HCT116 (cell line): Measurements from ENCODE around the gene ARSK. TPM values are rescaled to one million over a fixed set of nuclear protein-coding genes. Genes with fewer than 3 reads are reported as not detected.

Experiments used
- ATAC-seq: fragments of 200-7000 bp; cut with Tn5 transposase; 2 replicates; pipeline ENCODE4 v1.9.1; 2020; ENCODE audit warnings: mild to moderate bottlenecking, moderate library complexity
- BruUV-seq: library from RNA; stranded (reverse); fragments of 400-500 nt; replicated peaks from 2 replicates; lab custom pipeline; 2021; lab: Mats Ljungman, UMichigan
- CTCF ChIA-PET: fragments of 300-600 bp; sonication (Branson Sonifier 250); formaldehyde crosslinking; loops from one replicate; lab custom pipeline; 2021; ENCODE audit warnings: antibody characterized with exemption; lab: Charles Lee
- POLR2A ChIA-PET: fragments of 300-600, 350-600 bp; sonication (Branson Sonifier 250); formaldehyde crosslinking; loops from one replicate; lab custom pipeline; 2021; ENCODE audit warnings: antibody characterized with exemption; lab: Charles Lee
- RAD21 ChIA-PET, 2 experiments: fragments of 300-600 bp; sonication (Branson Sonifier 250); formaldehyde crosslinking; loops; one replicate each; lab custom pipeline; 2023; ENCODE audit warnings: low total read pairs in 2 of 2; ENCODE audit not compliant: uncharacterized antibody in 2 of 2, unreplicated experiment in 2 of 2, low non-redundant PET in 1 of 2; lab: Charles Lee
- DNase-seq: peaks from one replicate; pipeline ENCODE4 v3.0.0-alpha.2; 2010; ENCODE audit warnings: low read depth, low spot score
- H2AFZ ChIP-seq: fragments of 200-600 bp; shearing (Covaris generic), sonication (generic); 2 replicates; pipeline ENCODE4 v1.6.1; 2017; ENCODE audit warnings: low read depth, mixed run types, mixed read lengths, antibody characterized with exemption, low read length; ENCODE audit not compliant: poor library complexity, severe bottlenecking
- H3K27ac ChIP-seq: 2 replicates; pipeline ENCODE4 v1.5.1; 2012; ENCODE audit warnings: low read depth, low read length
- H3K27me3 ChIP-seq: fragments of 200-600 bp; sonication (generic); 2 replicates; pipeline ENCODE4 v1.6.1; 2016; ENCODE audit warnings: mixed run types, low read length, mixed read lengths; ENCODE audit not compliant: insufficient read depth
- H3K36me3 ChIP-seq, 2 experiments: fragments of 200-500 bp in 1 of 2; fragments of 200-600 bp in 1 of 2; sonication (Bioruptor generic) in 1 of 2; sonication (generic) in 1 of 2; 2 replicates each; pipeline versions ENCODE4 v1.5.1 to v1.6.1; 2014 to 2016; ENCODE audit warnings: low read length in 2 of 2, inconsistent platforms in 1 of 2, mixed read lengths in 1 of 2, mixed run types in 1 of 2; ENCODE audit not compliant: insufficient read depth in 2 of 2, control insufficient read depth in 1 of 2
- H3K4me1 ChIP-seq, 2 experiments: fragments of 200-600 bp in 1 of 2; sonication (generic) in 1 of 2; 2 replicates each; pipeline versions ENCODE4 v1.5.1 to v1.6.1; 2012 to 2017; ENCODE audit warnings: low read length in 2 of 2, inconsistent platforms in 1 of 2, mild to moderate bottlenecking in 1 of 2, mixed read lengths in 1 of 2, mixed run types in 1 of 2, moderate library complexity in 1 of 2; ENCODE audit not compliant: insufficient read depth in 2 of 2, control insufficient read depth in 1 of 2
- H3K4me2 ChIP-seq: fragments of 200-600 bp; sonication (generic); 2 replicates; pipeline ENCODE4 v1.6.1; 2017; ENCODE audit warnings: mixed run types, low read length, mixed read lengths
- H3K4me3 ChIP-seq, 2 experiments: fragments of 200-600 bp in 1 of 2; sonication (generic) in 1 of 2; replicated peaks in 1 of 2; 2 replicates each; pipeline ENCODE4 v1.5.1; 2011 to 2016; ENCODE audit warnings: low read length in 2 of 2, control low read depth in 1 of 2, low read depth in 1 of 2, mild to moderate bottlenecking in 1 of 2, mixed read lengths in 1 of 2, mixed run types in 1 of 2
- H3K79me2 ChIP-seq: fragments of 200-600 bp; sonication (generic); 2 replicates; pipeline ENCODE4 v1.6.1; 2017; ENCODE audit warnings: mild to moderate bottlenecking, mixed run types, low read length, moderate library complexity, mixed read lengths; ENCODE audit not compliant: insufficient read depth
- H3K9ac ChIP-seq: fragments of 200-600 bp; sonication (generic); 2 replicates; pipeline ENCODE4 v1.6.1; 2016; ENCODE audit warnings: low read length, mixed read lengths
- H3K9me2 ChIP-seq: fragments of 200-600 bp; sonication (generic), shearing (Covaris generic); 2 replicates; pipeline ENCODE4 v1.6.1; 2017; ENCODE audit warnings: mixed run types, mild to moderate bottlenecking, moderate library complexity; ENCODE audit not compliant: insufficient read depth
- H3K9me3 ChIP-seq, 2 experiments: fragments of 200-500 bp in 1 of 2; fragments of 200-600 bp in 1 of 2; sonication (Bioruptor generic) in 1 of 2; sonication (generic) in 1 of 2; 2 replicates each; pipeline ENCODE4 v1.6.1; 2014 to 2017; ENCODE audit warnings: low read length in 2 of 2, mixed read lengths in 2 of 2, inconsistent platforms in 1 of 2, low read depth in 1 of 2, mild to moderate bottlenecking in 1 of 2, mixed run types in 1 of 2, moderate library complexity in 1 of 2; ENCODE audit not compliant: control insufficient read depth in 1 of 2, insufficient read depth in 1 of 2
- H4K20me1 ChIP-seq: fragments of 200-600 bp; sonication (generic), shearing (Covaris generic); 2 replicates; pipeline ENCODE4 v1.6.1; 2017; ENCODE audit warnings: mixed run types, mild to moderate bottlenecking, moderate library complexity; ENCODE audit not compliant: insufficient read depth
- ELF1 ChIP-seq: IDR thresholded peaks from 2 replicates; pipeline ENCODE4 v1.6.1; 2012; ENCODE audit warnings: low read depth, borderline replicate concordance
- EZH2 ChIP-seq: fragments of 200-600 bp; sonication (generic); IDR thresholded peaks from 2 replicates; pipeline ENCODE4 v1.6.1; 2017; ENCODE audit warnings: antibody characterized with exemption, mixed run types
- FOSL1 ChIP-seq: IDR thresholded peaks from 2 replicates; pipeline ENCODE4 v1.6.1; 2012; ENCODE audit warnings: low read depth
- JUND ChIP-seq: IDR thresholded peaks from 2 replicates; pipeline ENCODE4 v1.6.1; 2012
- MAX ChIP-seq: IDR thresholded peaks from 2 replicates; pipeline ENCODE4 v1.6.1; 2012
- TCF7L2 ChIP-seq: IDR thresholded peaks from 2 replicates; pipeline ENCODE4 v1.7.0; 2011; ENCODE audit warnings: borderline replicate concordance, inconsistent platforms; ENCODE audit not compliant: insufficient read depth, insufficient read length; ENCODE audit errors: extremely low read depth
- ZFX ChIP-seq: fragments of 450-650 bp; IDR thresholded peaks from 2 replicates; pipeline ENCODE4 v1.6.1; 2017
- ZNF274 ChIP-seq: fragments of 200-500 bp; sonication (Bioruptor generic); IDR thresholded peaks from 2 replicates; pipeline ENCODE4 v1.6.1; 2014; ENCODE audit warnings: mild to moderate bottlenecking, low read depth, low read length, inconsistent platforms
- intact Hi-C: fragments of 100-400 bp; cut with micrococcal nuclease; formaldehyde crosslinking; loops from 2 replicates; pipeline ENCODE4 v1.10.0; 2022
- total RNA-seq: library from RNA; stranded (reverse); gene quantifications from one replicate; pipeline ENCODE4 v1.2.1, GENCODE V29; 2021; ENCODE audit not compliant: unreplicated experiment
- TF ChIP-seq, protein P1 (sequence below), 3 experiments: fragments of 200-600 bp in 1 of 3; sonication (generic) in 1 of 3; IDR thresholded peaks in 2 of 3; conservative IDR thresholded peaks in 1 of 3; 2 replicates each; pipeline ENCODE4 v1.5.1; 2012 to 2017; ENCODE audit warnings: low read depth in 2 of 3, low read length in 2 of 3, antibody characterized with exemption in 1 of 3, borderline replicate concordance in 1 of 3, control low read depth in 1 of 3, mild to moderate bottlenecking in 1 of 3, mixed read lengths in 1 of 3, mixed run types in 1 of 3, moderate library complexity in 1 of 3; ENCODE audit not compliant: insufficient read depth in 1 of 3

Gene ARSK
- total RNA-seq, 1 experiment from 2014 or later: 4.6 TPM

DNA sequence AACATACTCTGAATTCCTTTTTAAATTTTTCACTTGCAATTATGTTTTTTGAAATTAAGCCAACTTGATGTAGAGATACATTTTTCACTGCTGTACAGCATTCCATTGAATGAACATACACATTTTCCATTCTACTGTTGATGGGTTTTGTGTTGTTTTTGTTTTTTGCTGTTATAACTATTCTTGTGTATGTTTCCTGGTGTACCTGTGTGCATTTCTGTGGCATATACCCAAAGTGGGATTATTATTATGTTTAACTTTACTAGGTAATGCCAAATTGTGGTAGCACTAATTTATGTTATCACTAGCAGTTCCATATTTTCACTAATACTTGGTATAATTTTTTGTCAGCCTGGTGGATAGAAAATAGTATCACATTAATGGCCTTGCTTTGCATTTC, 94.4 kb downstream of the ARSK start:
- DNase-seq: no peak
- no peak for ATAC-seq
- H3K4me3 ChIP-seq: no peak overlapping the region
- H4K20me1 ChIP-seq: no peaks in the 10 kb centered on the region
- H3K9me2 ChIP-seq: no peaks in the 10 kb centered on the region
- no peaks in the 10 kb centered on the region for H3K36me3 ChIP-seq
- ChIA-PET POLR2A (no interaction called here), RAD21 (no interaction called here), CTCF (no interaction called here)
- no peak overlapping the region for H3K4me2 ChIP-seq
- no peaks in the 10 kb centered on the region for H3K9me3 ChIP-seq
- H2AFZ ChIP-seq: no peak overlapping the region
- H3K4me1 ChIP-seq: peaks cover 9 to 29% of the 10 kb centered on the region in 2 experiments; a peak in 3 of 4 replicates
- intact Hi-C loops: loop anchor here (5.0 kb wide), 1 partner anchor 688 kb away; no protein-coding TSS in a partner anchor
- no peak overlapping the region for H3K9ac ChIP-seq
- TF ChIP-seq MAX: no peak
- no peak for TF ChIP-seq TCF7L2
- TF ChIP-seq ELF1: no peak
- TF ChIP-seq ZNF274: no peak
- TF ChIP-seq EZH2: no peak
- TF ChIP-seq ZFX: no peak
- TF ChIP-seq, protein P1, sequence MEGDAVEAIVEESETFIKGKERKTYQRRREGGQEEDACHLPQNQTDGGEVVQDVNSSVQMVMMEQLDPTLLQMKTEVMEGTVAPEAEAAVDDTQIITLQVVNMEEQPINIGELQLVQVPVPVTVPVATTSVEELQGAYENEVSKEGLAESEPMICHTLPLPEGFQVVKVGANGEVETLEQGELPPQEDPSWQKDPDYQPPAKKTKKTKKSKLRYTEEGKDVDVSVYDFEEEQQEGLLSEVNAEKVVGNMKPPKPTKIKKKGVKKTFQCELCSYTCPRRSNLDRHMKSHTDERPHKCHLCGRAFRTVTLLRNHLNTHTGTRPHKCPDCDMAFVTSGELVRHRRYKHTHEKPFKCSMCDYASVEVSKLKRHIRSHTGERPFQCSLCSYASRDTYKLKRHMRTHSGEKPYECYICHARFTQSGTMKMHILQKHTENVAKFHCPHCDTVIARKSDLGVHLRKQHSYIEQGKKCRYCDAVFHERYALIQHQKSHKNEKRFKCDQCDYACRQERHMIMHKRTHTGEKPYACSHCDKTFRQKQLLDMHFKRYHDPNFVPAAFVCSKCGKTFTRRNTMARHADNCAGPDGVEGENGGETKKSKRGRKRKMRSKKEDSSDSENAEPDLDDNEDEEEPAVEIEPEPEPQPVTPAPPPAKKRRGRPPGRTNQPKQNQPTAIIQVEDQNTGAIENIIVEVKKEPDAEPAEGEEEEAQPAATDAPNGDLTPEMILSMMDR (IDR thresholded peaks at IDR 0.05 in 2 of 3, conservative IDR thresholded peaks at IDR 0.05 in 1 of 3; ENCODE audit: borderline replicate concordance in 1 of 3, insufficient read depth in 1 of 3, low read depth in 2 of 3, low read length in 2 of 3): no peak
- no peak for TF ChIP-seq FOSL1
- TF ChIP-seq JUND: no peak
- H3K79me2 ChIP-seq: no peaks in the 10 kb centered on the region
- no peaks in the 10 kb centered on the region for H3K27me3 ChIP-seq
- H3K27ac ChIP-seq: no peak overlapping the region
- no TSS peak for BruUV-seq
